PC-9 (cell line): ENCODE results near the gene SYNGR2. TPM values are rescaled to one million over a fixed set of nuclear protein-coding genes. Genes with fewer than 3 reads are reported as not detected.
A peak's percentile ranks its signal among the peaks of the same experiment; 100 is the strongest.

Source experiments
- BruUV-seq: library from RNA; stranded (reverse); fragments of 400-500 nt; replicated peaks from 2 replicates; lab custom pipeline; 2021; lab: Mats Ljungman, UMichigan
- CTCF ChIA-PET: fragments of 300-600 bp; sonication (Branson Sonifier 250); formaldehyde crosslinking; loops from one replicate; lab custom pipeline; 2022; ENCODE audit warnings: antibody characterized with exemption; lab: Charles Lee
- POLR2A ChIA-PET: fragments of 300-600 bp; sonication (Branson Sonifier 250); formaldehyde crosslinking; loops from one replicate; lab custom pipeline; 2022; ENCODE audit warnings: antibody characterized with exemption; ENCODE audit not compliant: unreplicated experiment; lab: Charles Lee
- DNase-seq, 2 experiments: peaks; one replicate each; pipeline versions ENCODE4 v3.0.0 to v3.0.0-alpha.2; 2015 to 2022; ENCODE audit warnings: mixed read lengths in 1 of 2
- H2AFZ ChIP-seq: fragments of 200-600 bp; sonication (generic); 2 replicates; pipeline ENCODE4 v1.8.1; 2017; ENCODE audit warnings: antibody characterized with exemption
- H3F3A ChIP-seq: fragments of 200-600 bp; sonication (generic); 2 replicates; pipeline ENCODE4 v1.8.1; 2017; ENCODE audit warnings: antibody characterized with exemption, mild to moderate bottlenecking, low read depth; ENCODE audit not compliant: insufficient read depth
- H3K27ac ChIP-seq: fragments of 200-600 bp; sonication (generic); 2 replicates; pipeline ENCODE4 v1.6.1; 2016; ENCODE audit warnings: mixed run types
- H3K27me3 ChIP-seq: fragments of 200-600 bp; sonication (generic); 2 replicates; pipeline ENCODE4 v1.6.1; 2016; ENCODE audit warnings: low read depth, mixed run types; ENCODE audit not compliant: insufficient read depth
- H3K36me3 ChIP-seq: fragments of 200-600 bp; sonication (generic); 2 replicates; pipeline ENCODE4 v1.6.1; 2016; ENCODE audit warnings: low read depth, mixed run types
- H3K4me1 ChIP-seq: fragments of 200-600 bp; sonication (generic); replicated peaks from 2 replicates; pipeline ENCODE4 v1.6.1; 2016; ENCODE audit warnings: mixed run types; ENCODE audit not compliant: insufficient read depth
- H3K4me2 ChIP-seq: fragments of 200-600 bp; sonication (generic); 2 replicates; pipeline ENCODE4 v1.6.1; 2017; ENCODE audit warnings: mixed run types
- H3K4me3 ChIP-seq: fragments of 200-600 bp; sonication (generic); 2 replicates; pipeline ENCODE4 v1.6.1; 2016; ENCODE audit warnings: mixed run types
- H3K79me2 ChIP-seq: fragments of 200-600 bp; sonication (generic); 2 replicates; pipeline ENCODE4 v1.6.1; 2017; ENCODE audit warnings: low read depth, mixed run types
- H3K9me2 ChIP-seq: fragments of 200-600 bp; sonication (generic); 2 replicates; pipeline ENCODE4 v1.8.1; 2017; ENCODE audit warnings: mild to moderate bottlenecking; ENCODE audit not compliant: insufficient read depth
- H3K9me3 ChIP-seq: fragments of 200-600 bp; sonication (generic); 2 replicates; pipeline ENCODE4 v1.8.1; 2016; ENCODE audit warnings: low read depth; ENCODE audit not compliant: insufficient read depth
- H4K20me1 ChIP-seq: fragments of 200-600 bp; sonication (generic); 2 replicates; pipeline ENCODE4 v1.8.1; 2017; ENCODE audit not compliant: insufficient read depth
- EZH2 ChIP-seq: fragments of 200-600 bp; sonication (generic); IDR thresholded peaks from 2 replicates; pipeline ENCODE4 v1.8.0; 2017; ENCODE audit warnings: antibody characterized with exemption, low read depth
- intact Hi-C: fragments of 100-400 bp; cut with micrococcal nuclease; formaldehyde crosslinking; loops from one replicate; pipeline ENCODE4 v1.10.0; 2022; ENCODE audit not compliant: unreplicated experiment
- total RNA-seq: library from RNA; stranded (reverse); gene quantifications from 2 replicates; pipeline ENCODE4 v1.2.3, GENCODE V29; 2021
- TF ChIP-seq, protein P1 (sequence below): fragments of 200-600 bp; sonication (generic); conservative IDR thresholded peaks from 2 replicates; pipeline ENCODE4 v1.6.1; 2017; ENCODE audit warnings: mixed run types, antibody characterized with exemption, mild to moderate bottlenecking, moderate library complexity

The SYNGR2 gene
- total RNA-seq, 1 experiment from 2014 or later = 91.9 TPM

DNA sequence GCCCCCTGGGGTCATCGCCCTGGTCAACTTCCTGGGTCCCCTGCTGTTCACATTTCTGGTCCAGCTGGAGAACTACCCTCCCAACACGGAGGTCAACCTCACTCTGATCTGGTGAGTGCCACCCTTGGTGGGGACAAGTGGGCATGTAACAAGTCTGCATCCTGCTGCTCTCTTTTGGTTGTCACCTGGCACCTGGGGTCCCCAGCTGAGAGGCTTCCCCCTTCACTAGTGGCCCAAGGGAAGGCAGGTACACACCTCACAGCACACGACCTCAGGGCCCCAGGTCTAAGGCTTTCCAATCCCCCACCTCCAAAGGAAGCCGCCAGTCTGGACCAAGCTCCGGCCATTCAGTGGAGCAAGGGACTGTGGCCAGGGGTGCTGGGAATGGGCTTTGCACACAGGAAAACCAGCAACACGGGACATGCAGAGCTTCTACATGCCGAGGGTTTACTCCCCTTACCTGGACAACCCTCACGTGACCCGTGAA, 33.4 kb upstream of the SYNGR2 start:
- Histone ChIP-seq H3F3A (peaks cover 29% of the 10 kb centered on the region; the same call in 1 of the 2 replicates), H4K20me1 (no peaks in the 10 kb centered on the region), H3K79me2 (no peaks in the 10 kb centered on the region), H3K36me3 (no peaks in the 10 kb centered on the region), H3K4me1 (peaks cover 6% of the 10 kb centered on the region), H3K4me2 (no peak overlapping the region), H3K27me3 (no peaks in the 10 kb centered on the region), H3K9me3 (no peaks in the 10 kb centered on the region), H2AFZ (no peak overlapping the region), H3K4me3 (no peak overlapping the region), H3K27ac (no peak overlapping the region), H3K9me2 (no peaks in the 10 kb centered on the region)
- DNase-seq = no peak
- TF ChIP-seq, protein P1, sequence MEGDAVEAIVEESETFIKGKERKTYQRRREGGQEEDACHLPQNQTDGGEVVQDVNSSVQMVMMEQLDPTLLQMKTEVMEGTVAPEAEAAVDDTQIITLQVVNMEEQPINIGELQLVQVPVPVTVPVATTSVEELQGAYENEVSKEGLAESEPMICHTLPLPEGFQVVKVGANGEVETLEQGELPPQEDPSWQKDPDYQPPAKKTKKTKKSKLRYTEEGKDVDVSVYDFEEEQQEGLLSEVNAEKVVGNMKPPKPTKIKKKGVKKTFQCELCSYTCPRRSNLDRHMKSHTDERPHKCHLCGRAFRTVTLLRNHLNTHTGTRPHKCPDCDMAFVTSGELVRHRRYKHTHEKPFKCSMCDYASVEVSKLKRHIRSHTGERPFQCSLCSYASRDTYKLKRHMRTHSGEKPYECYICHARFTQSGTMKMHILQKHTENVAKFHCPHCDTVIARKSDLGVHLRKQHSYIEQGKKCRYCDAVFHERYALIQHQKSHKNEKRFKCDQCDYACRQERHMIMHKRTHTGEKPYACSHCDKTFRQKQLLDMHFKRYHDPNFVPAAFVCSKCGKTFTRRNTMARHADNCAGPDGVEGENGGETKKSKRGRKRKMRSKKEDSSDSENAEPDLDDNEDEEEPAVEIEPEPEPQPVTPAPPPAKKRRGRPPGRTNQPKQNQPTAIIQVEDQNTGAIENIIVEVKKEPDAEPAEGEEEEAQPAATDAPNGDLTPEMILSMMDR = no peak
- no peak for TF ChIP-seq EZH2
- intact Hi-C loops = loop anchor here (1.0 kb wide), 1 partner anchor 23 kb away; no protein-coding TSS in a partner anchor
- CTCF ChIA-PET = no interaction called here
- no TSS peak for BruUV-seq
- POLR2A ChIA-PET = no interaction called here

DNA sequence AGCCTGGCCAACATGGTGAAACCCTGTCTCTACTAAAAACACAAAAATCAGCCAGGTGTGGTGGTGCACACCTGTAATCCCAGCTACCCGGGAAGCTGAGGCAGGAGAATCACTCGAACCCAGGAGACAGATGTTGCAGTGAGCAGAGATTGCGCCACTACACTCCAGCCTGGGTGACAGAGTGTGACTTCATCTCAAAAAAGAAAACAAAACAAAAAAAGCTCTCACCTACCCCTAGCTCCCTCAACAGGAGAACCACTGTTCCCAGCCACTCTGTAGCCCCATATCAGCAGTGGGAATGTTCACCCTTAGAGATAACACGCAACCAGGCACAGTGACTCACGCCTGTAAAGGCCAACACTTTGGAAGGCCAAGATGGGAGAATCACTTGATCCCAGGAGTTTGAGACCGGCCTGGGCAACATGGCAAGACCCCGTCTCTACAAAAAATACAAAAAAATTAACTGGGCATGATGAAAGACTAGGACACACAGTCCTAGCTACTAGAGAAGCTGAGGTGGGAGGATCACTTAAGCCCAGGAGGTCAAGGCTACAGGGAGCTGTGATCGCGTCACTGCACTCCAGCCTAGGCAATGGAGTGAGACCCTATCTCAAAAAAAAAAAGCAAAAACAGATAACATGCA, 32.4 kb upstream of the SYNGR2 start:
- Histone ChIP-seq H3K27me3 (no peaks in the 10 kb centered on the region), H3K4me3 (no peak overlapping the region), H4K20me1 (no peaks in the 10 kb centered on the region), H3K4me1 (peaks cover 10% of the 10 kb centered on the region), H2AFZ (no peak overlapping the region), H3K4me2 (no peak overlapping the region), H3F3A (peaks cover 26% of the 10 kb centered on the region; the same call in 1 of the 2 replicates), H3K36me3 (no peaks in the 10 kb centered on the region), H3K9me3 (no peaks in the 10 kb centered on the region), H3K79me2 (no peaks in the 10 kb centered on the region), H3K9me2 (no peaks in the 10 kb centered on the region), H3K27ac (no peak overlapping the region)
- no TSS peak for BruUV-seq
- intact Hi-C loops = no loop called here
- ChIA-PET POLR2A (interaction anchor here (0.6 to 0.7 kb wide), 2 partner anchors 51 to 1572 kb away, joined by 4 to 7 read pairs; partner anchors contain the start of genes AFMID and TK1), CTCF (no interaction called here)
- DNase-seq = no peak
- TF ChIP-seq, protein P1 = no peak

DNA sequence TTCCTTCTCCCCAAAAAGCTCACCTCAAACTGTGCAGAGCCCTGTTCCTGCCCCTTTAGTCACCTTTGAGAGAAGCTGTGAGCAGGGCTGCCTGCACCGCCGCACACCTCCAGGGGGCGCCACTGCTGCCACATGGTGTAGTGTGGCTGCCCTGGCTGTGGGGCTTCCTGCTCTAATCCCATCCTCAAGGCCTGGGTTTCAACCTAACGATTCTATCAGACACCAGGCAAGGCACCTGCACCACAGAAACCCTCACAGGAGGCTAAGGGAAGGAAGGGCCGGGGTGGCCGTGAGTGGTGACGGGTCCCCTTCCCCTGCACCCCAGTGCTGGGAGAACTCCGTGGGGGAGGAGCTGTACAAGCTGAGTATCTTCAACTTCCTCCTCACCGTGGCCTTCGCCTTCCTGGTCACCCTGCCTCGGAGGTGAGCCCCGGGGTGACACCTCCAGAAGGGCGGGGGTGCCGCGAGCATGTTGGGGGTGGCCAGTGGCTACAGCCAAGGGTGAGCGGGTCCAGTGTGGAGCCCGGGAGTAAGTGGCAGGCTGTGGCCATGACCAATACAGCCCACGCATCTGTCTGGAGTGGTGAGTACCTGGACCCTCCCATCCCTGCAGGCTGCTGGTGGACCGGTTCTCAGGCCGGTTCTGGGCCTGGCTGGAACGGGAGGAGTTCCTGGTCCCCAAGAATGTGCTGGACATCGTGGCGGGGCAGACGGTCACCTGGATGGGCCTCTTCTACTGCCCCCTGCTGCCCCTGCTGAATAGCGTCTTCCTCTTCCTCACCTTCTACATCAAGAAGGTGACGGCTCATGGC, 30.8 kb upstream of the SYNGR2 start:
- TF ChIP-seq, protein P1 = peak; percentile 48
- no peak for TF ChIP-seq EZH2
- Histone ChIP-seq H3K9me3 (no peaks in the 10 kb centered on the region), H2AFZ (no peak overlapping the region), H3K36me3 (no peaks in the 10 kb centered on the region), H3K79me2 (no peaks in the 10 kb centered on the region), H3K9me2 (no peaks in the 10 kb centered on the region), H3K27me3 (no peaks in the 10 kb centered on the region), H3K4me2 (no peak overlapping the region), H3K27ac (no peak overlapping the region), H3K4me3 (no peak overlapping the region), H4K20me1 (no peaks in the 10 kb centered on the region), H3K4me1 (peaks cover 20% of the 10 kb centered on the region), H3F3A (peaks cover 34% of the 10 kb centered on the region; the same call in 1 of the 2 replicates)
- CTCF ChIA-PET = interaction anchor here (0.6 to 1.6 kb wide), 7 partner anchors 10 to 113 kb away, joined by 3 to 6 read pairs (median 3); no protein-coding TSS in a partner anchor
- intact Hi-C loops = no loop called here
- no TSS peak for BruUV-seq
- peak; percentile 65 to 69 for DNase-seq
- POLR2A ChIA-PET = no interaction called here
